Neural cell (in vitro differentiated cells): ENCODE measurements around the gene SAMD1.

Experiments
- CTCF ChIP-seq: fragments of 450-650 bp; IDR thresholded peaks from 2 replicates; pipeline ENCODE4 v1.5.1; 2014; ENCODE audit warnings: antibody characterized with exemption, mild to moderate bottlenecking, moderate library complexity; ENCODE audit not compliant: poor library complexity, severe bottlenecking
- EP300 ChIP-seq: fragments of 450-650 bp; conservative IDR thresholded peaks from 2 replicates; pipeline ENCODE4 v1.6.1; 2014; ENCODE audit warnings: antibody characterized with exemption, mild to moderate bottlenecking, moderate library complexity; ENCODE audit not compliant: poor library complexity, severe bottlenecking
- EZH2 ChIP-seq: fragments of 200-600, 300-800 bp; shearing (Covaris generic), sonication (generic); IDR thresholded peaks from 2 replicates; pipeline ENCODE4 v1.6.1; 2014; ENCODE audit warnings: antibody characterized with exemption, low read length, borderline replicate concordance, mild to moderate bottlenecking; ENCODE audit not compliant: insufficient read depth, poor library complexity, severe bottlenecking
- RAD21 ChIP-seq: fragments of 450-650 bp; conservative IDR thresholded peaks from 2 replicates; pipeline ENCODE4 v1.6.1; 2014; ENCODE audit warnings: antibody characterized with exemption, mild to moderate bottlenecking, moderate library complexity
- REST ChIP-seq: IDR thresholded peaks from 2 replicates; pipeline ENCODE4 v1.6.1; 2012; ENCODE audit warnings: borderline replicate concordance
- SMC3 ChIP-seq: fragments of 450-650 bp; conservative IDR thresholded peaks from 2 replicates; pipeline ENCODE4 v1.6.1; 2014; ENCODE audit warnings: antibody characterized with exemption, mild to moderate bottlenecking, moderate library complexity; ENCODE audit not compliant: poor library complexity
- TAF1 ChIP-seq: IDR thresholded peaks from 2 replicates; pipeline ENCODE4 v1.6.1; 2012; ENCODE audit warnings: low read depth

GRCh38 chr19:14093117-14093823 lies 2.7 kb upstream of the SAMD1 start:
- TF ChIP-seq CTCF: no peak
- no peak for TF ChIP-seq SMC3
- no peak for TF ChIP-seq EZH2
- TF ChIP-seq EP300: no peak
- no peak for TF ChIP-seq TAF1
- TF ChIP-seq RAD21: no peak
- TF ChIP-seq REST: no peak
